Measurements from ENCODE around the gene CD300LD. TPM values are rescaled to one million over a fixed set of nuclear protein-coding genes. Genes with fewer than 3 reads are reported as not detected.

The CD300LD gene
- polyA plus RNA-seq, 3 donors, result 0.33 to 0.50 (median 0.41) TPM

DNA sequence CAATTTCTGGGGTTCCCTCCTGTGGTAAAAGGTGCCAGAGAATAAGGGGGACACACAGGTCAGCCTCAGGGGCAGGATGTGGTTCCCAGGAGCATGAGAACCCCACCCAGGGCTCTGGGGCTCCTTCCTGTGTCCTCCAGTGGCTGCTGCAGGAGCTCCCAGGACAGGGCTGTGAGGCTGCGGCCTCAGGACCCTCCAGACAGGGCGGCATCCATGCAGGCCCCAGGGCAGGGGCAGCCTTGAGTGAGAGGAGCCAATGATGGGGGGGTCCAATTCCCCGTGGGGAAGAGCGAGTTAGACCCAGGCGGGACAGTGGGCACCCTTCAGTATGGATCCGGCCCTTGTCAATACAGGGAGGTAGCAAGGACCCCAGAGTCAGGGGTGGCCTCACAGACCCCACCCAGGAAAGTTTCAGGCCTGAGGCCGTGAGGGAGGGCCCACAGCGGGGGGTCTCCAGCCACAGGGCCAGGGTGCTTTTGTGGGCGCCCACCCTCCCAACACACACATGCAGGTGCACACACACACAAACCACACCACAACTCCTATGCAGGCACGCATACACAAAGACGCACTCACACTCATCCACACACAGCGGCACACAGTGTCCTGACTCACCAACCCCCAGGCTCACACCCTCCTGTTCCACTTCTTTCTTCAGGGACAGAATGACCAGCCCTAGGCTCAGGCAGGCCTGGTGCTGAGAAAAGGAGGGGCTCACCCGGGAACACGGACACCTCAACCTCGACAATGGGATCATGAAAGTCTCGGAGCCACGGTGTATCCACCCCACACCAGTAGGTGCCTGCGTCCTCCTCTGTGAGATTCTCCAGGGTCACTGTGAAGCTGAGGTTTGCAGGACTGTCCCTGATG, 48.0 kb downstream of the CD300LD start:
- TF ChIP-seq CTCF (IDR thresholded peaks at IDR 0.05), result no peak
- peaks cover 59% of the 10 kb centered on the region for H3K4me1 Mint-ChIP-seq
- intact Hi-C loops (cut with micrococcal nuclease), result no loop called here
- Histone ChIP-seq H3K9me3 (replicated peaks in 1 of 2; ENCODE audit: control insufficient read depth in 1 of 2, insufficient read depth in 1 of 2, low read length in 2 of 2) (no peaks in the 10 kb centered on the region), H3K36me3 (replicated peaks in 1 of 2; ENCODE audit: control insufficient read depth in 1 of 2, insufficient read depth in 2 of 2, low read length in 2 of 2) (peaks cover 46 to 52% of the 10 kb centered on the region in 2 donors), H3K27me3 (ENCODE audit: control insufficient read depth in 2 of 2, insufficient read depth in 2 of 2, low read length in 2 of 2) (no peaks in the 10 kb centered on the region), H2AFZ (ENCODE audit: insufficient read depth, low read depth, low read length, poor library complexity, severe bottlenecking) (no peak overlapping the region), H3K9ac (ENCODE audit: insufficient read depth, low read length, poor library complexity, severe bottlenecking) (peak overlapping the region; percentile 96), H3K79me2 (ENCODE audit: insufficient read depth, low read length) (peaks cover 39% of the 10 kb centered on the region), H3K4me1 (ENCODE audit: control insufficient read depth in 1 of 2, insufficient read depth in 2 of 2, low read length in 2 of 2) (peaks cover 54 to 64% of the 10 kb centered on the region in 2 donors), H3K4me3 (replicated peaks in 1 of 3; ENCODE audit: low read depth in 2 of 3, low read length in 3 of 3) (peak overlapping the region; percentile 66 to 89 (median 68)), H4K20me1 (ENCODE audit: insufficient read depth, low read length) (peaks cover 61% of the 10 kb centered on the region), H3K4me2 (replicated peaks; ENCODE audit: extremely low read depth, low read length, poor library complexity, severe bottlenecking) (peak overlapping the region; percentile 94), H3K27ac (ENCODE audit: low read depth in 1 of 2, low read length in 2 of 2) (peak overlapping the region in 1 of 2 donors; percentile 98)
- 92% methylated on average over 16 of the region's 18 CpGs for WGBS (ENCODE audit: insufficient coverage)
- peaks cover 0 to 2% (median 0%) of the 10 kb centered on the region in 7 donors for H3K9me3 Mint-ChIP-seq
- peak in 1 of 3 donors; percentile 44 for DNase-seq
- peaks cover 0 to 3% (median 0%) of the 10 kb centered on the region in 3 donors for H3K27me3 Mint-ChIP-seq (ENCODE audit: low read depth in 3 of 3)
- peak overlapping the region; percentile 57 to 98 (median 94) for H3K27ac Mint-ChIP-seq
- H3K36me3 Mint-ChIP-seq, result peaks cover 65 to 66% of the 10 kb centered on the region in 2 donors
- peak overlapping the region; percentile 80 to 98 for H3K4me3 Mint-ChIP-seq

DNA sequence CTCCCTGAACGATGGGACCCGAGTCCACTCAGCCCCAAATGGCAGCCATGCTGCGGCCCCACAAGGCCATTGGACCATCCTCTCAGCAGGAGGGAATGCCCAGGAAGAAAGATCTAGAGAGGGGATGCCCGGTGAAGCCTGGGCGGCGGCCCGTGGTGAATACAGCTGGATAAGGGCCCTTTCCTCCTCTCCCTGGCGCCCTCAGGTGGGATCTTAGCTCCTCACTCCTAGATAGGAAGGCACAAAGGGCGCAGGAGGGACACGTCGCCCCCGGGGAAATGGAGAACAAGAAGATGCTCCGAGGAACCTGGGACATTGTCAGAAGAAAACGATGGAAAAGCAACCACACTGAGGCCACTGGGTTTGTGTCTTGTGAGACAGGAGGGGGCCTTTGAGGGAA, 48.7 kb downstream of the CD300LD start:
- Histone ChIP-seq H3K4me3 (replicated peaks in 1 of 3; ENCODE audit: low read depth in 2 of 3, low read length in 3 of 3) (peak overlapping the region in 1 of 3 experiments; percentile 89), H3K79me2 (ENCODE audit: insufficient read depth, low read length) (peaks cover 39% of the 10 kb centered on the region), H3K4me2 (replicated peaks; ENCODE audit: extremely low read depth, low read length, poor library complexity, severe bottlenecking) (peak overlapping the region; percentile 7), H3K9me3 (replicated peaks in 1 of 2; ENCODE audit: control insufficient read depth in 1 of 2, insufficient read depth in 1 of 2, low read length in 2 of 2) (no peaks in the 10 kb centered on the region), H3K9ac (ENCODE audit: insufficient read depth, low read length, poor library complexity, severe bottlenecking) (no peak overlapping the region), H3K4me1 (ENCODE audit: control insufficient read depth in 1 of 2, insufficient read depth in 2 of 2, low read length in 2 of 2) (peaks cover 48 to 57% of the 10 kb centered on the region in 2 donors), H4K20me1 (ENCODE audit: insufficient read depth, low read length) (peaks cover 68% of the 10 kb centered on the region), H3K27me3 (ENCODE audit: control insufficient read depth in 2 of 2, insufficient read depth in 2 of 2, low read length in 2 of 2) (no peaks in the 10 kb centered on the region), H2AFZ (ENCODE audit: insufficient read depth, low read depth, low read length, poor library complexity, severe bottlenecking) (no peak overlapping the region), H3K36me3 (replicated peaks in 1 of 2; ENCODE audit: control insufficient read depth in 1 of 2, insufficient read depth in 2 of 2, low read length in 2 of 2) (peaks cover 46 to 52% of the 10 kb centered on the region in 2 donors), H3K27ac (ENCODE audit: low read depth in 1 of 2, low read length in 2 of 2) (peak overlapping the region in 1 of 2 donors; percentile 18)
- H3K4me3 Mint-ChIP-seq, result peak overlapping the region; percentile 31 to 98
- H3K9me3 Mint-ChIP-seq, result peaks cover 0 to 2% (median 0%) of the 10 kb centered on the region in 7 donors
- intact Hi-C loops (cut with micrococcal nuclease), result no loop called here
- H3K4me1 Mint-ChIP-seq, result peaks cover 56% of the 10 kb centered on the region
- H3K27ac Mint-ChIP-seq, result peak overlapping the region in 2 of 7 donors; percentile 13 to 76
- 69% methylated on average over 8 of the region's 14 CpGs for WGBS (ENCODE audit: insufficient coverage)
- H3K27me3 Mint-ChIP-seq (ENCODE audit: low read depth in 3 of 3), result peaks cover 0 to 3% (median 0%) of the 10 kb centered on the region in 3 donors
- no peak for TF ChIP-seq CTCF (IDR thresholded peaks at IDR 0.05)
- H3K36me3 Mint-ChIP-seq, result peaks cover 69 to 70% of the 10 kb centered on the region in 2 donors
- DNase-seq, result no peak
